ENCODE results near the gene EXTL1. TPM values are rescaled to one million over a fixed set of nuclear protein-coding genes. Genes with fewer than 3 reads are reported as not detected.

The EXTL1 gene
- total and polyA plus RNA-seq, 2 donors from 2014 or later: 0.28 to 0.45 TPM

DNA sequence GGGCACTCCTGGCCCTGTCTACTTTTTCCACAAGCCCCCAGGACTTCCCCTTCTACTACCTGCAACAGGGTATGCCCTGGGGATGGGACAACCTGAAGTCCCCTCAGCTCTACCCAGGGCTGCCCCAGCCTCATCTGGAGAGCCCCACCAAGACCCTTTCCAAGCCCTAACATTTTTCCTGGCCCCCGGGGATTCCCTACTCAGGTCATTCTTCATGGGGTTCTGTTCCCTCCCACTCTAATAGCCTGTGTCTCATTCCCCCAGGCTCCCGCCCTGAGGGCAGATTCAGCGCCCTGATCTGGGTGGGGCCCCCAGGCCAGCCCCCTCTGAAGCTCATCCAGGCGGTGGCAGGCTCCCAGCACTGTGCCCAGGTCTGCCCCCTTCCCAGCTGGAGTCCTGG lies 9.6 kb downstream of the EXTL1 start:
- TF ChIP-seq, protein P1, sequence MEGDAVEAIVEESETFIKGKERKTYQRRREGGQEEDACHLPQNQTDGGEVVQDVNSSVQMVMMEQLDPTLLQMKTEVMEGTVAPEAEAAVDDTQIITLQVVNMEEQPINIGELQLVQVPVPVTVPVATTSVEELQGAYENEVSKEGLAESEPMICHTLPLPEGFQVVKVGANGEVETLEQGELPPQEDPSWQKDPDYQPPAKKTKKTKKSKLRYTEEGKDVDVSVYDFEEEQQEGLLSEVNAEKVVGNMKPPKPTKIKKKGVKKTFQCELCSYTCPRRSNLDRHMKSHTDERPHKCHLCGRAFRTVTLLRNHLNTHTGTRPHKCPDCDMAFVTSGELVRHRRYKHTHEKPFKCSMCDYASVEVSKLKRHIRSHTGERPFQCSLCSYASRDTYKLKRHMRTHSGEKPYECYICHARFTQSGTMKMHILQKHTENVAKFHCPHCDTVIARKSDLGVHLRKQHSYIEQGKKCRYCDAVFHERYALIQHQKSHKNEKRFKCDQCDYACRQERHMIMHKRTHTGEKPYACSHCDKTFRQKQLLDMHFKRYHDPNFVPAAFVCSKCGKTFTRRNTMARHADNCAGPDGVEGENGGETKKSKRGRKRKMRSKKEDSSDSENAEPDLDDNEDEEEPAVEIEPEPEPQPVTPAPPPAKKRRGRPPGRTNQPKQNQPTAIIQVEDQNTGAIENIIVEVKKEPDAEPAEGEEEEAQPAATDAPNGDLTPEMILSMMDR (IDR thresholded peaks at IDR 0.05; ENCODE audit: borderline replicate concordance, extremely low read depth, insufficient read depth): no peak
- FAIRE-seq (no peak), DNase-seq (peak in 1 of 5 donors; percentile 57)
- H3K4me3 ChIP-seq (ENCODE audit: low read length in 3 of 3): no peak overlapping the region
- no peak overlapping the region for H3K9ac ChIP-seq (ENCODE audit: low read length in 3 of 3)
- peaks cover 0 to 7% (median 0%) of the 10 kb centered on the region in 3 donors for H3K4me1 ChIP-seq (ENCODE audit: control insufficient read depth in 2 of 3, insufficient read depth in 2 of 3, low read depth in 1 of 3, low read length in 3 of 3)
- no peak overlapping the region for H3K27ac ChIP-seq (ENCODE audit: low read depth in 2 of 2, low read length in 2 of 2)
- intact Hi-C loops (cut with DNase I): no loop called here
- no peaks in the 10 kb centered on the region for H3K36me3 ChIP-seq (ENCODE audit: control insufficient read depth in 2 of 3, insufficient read depth in 3 of 3, low read length in 3 of 3)
- no peaks in the 10 kb centered on the region for H3K27me3 ChIP-seq (ENCODE audit: control insufficient read depth, insufficient read depth, low read length)
- no peaks in the 10 kb centered on the region for H3K9me3 ChIP-seq (ENCODE audit: control insufficient read depth in 2 of 3, insufficient read depth in 1 of 3, low read length in 3 of 3)

GRCh38 chr1:26031611-26032220 lies 10.1 kb downstream of the EXTL1 start:
- H3K9me3 ChIP-seq (ENCODE audit: control insufficient read depth in 2 of 3, insufficient read depth in 1 of 3, low read length in 3 of 3): no peaks in the 10 kb centered on the region
- H3K4me3 ChIP-seq (ENCODE audit: low read length in 3 of 3): no peak overlapping the region
- H3K36me3 ChIP-seq (ENCODE audit: control insufficient read depth in 2 of 3, insufficient read depth in 3 of 3, low read length in 3 of 3): no peaks in the 10 kb centered on the region
- H3K9ac ChIP-seq (ENCODE audit: low read length in 3 of 3): no peak overlapping the region
- peaks cover 0 to 7% (median 0%) of the 10 kb centered on the region in 3 donors for H3K4me1 ChIP-seq (ENCODE audit: control insufficient read depth in 2 of 3, insufficient read depth in 2 of 3, low read depth in 1 of 3, low read length in 3 of 3)
- FAIRE-seq: no peak
- no peak overlapping the region for H3K27ac ChIP-seq (ENCODE audit: low read depth in 2 of 2, low read length in 2 of 2)
- intact Hi-C loops (cut with DNase I): no loop called here
- H3K27me3 ChIP-seq (ENCODE audit: control insufficient read depth, insufficient read depth, low read length): no peaks in the 10 kb centered on the region
- DNase-seq: no peak
- TF ChIP-seq, protein P1 (IDR thresholded peaks at IDR 0.05; ENCODE audit: borderline replicate concordance, extremely low read depth, insufficient read depth): no peak

GRCh38 chr1:26032656-26033357 lies 11.2 kb downstream of the EXTL1 start:
- peaks cover 0 to 9% (median 0%) of the 10 kb centered on the region in 3 donors for H3K4me1 ChIP-seq (ENCODE audit: control insufficient read depth in 2 of 3, insufficient read depth in 2 of 3, low read depth in 1 of 3, low read length in 3 of 3)

More at GRCh38 chr1:26032656-26033357, 11.2 kb downstream of the EXTL1 start:
- Histone ChIP-seq H3K27me3 (ENCODE audit: control insufficient read depth, insufficient read depth, low read length) (no peaks in the 10 kb centered on the region), H3K27ac (ENCODE audit: low read depth in 2 of 2, low read length in 2 of 2) (no peak overlapping the region), H3K9ac (ENCODE audit: low read length in 3 of 3) (no peak overlapping the region), H3K36me3 (ENCODE audit: control insufficient read depth in 2 of 3, insufficient read depth in 3 of 3, low read length in 3 of 3) (no peaks in the 10 kb centered on the region), H3K4me3 (ENCODE audit: low read length in 3 of 3) (no peak overlapping the region), H3K9me3 (ENCODE audit: control insufficient read depth in 2 of 3, insufficient read depth in 1 of 3, low read length in 3 of 3) (no peaks in the 10 kb centered on the region)
- intact Hi-C loops (cut with DNase I): no loop called here
- DNase-seq (peak in 1 of 5 donors; percentile 32), FAIRE-seq (no peak)
- TF ChIP-seq, protein P1 (IDR thresholded peaks at IDR 0.05; ENCODE audit: borderline replicate concordance, extremely low read depth, insufficient read depth): no peak

All from kidney (tissue), 14 donors.